Activated naive CD4-positive, alpha-beta T cell treated with anti-CD3 and anti-CD28 coated beads, Interleukin-2, amount 10 ng/mL, durations not matched to agents 7 days and 5 days (primary cell): Measurements from ENCODE around the gene MDGA2.

Experiments used
- CTCF ChIA-PET: fragments of 350-600 bp; sonication (Branson Sonifier 250); formaldehyde crosslinking; loops from one replicate; lab custom pipeline; 2021; ENCODE audit warnings: antibody characterized with exemption; lab: Charles Lee
- DNase-seq: peaks from one replicate; pipeline ENCODE4 v3.0.0-alpha.2; 2020
- H3K27ac Mint-ChIP-seq: one replicate; pipeline ENCODE4 v1.8.0; 2021; ENCODE audit warnings: mild to moderate bottlenecking, moderate library complexity, mixed read lengths
- H3K27me3 Mint-ChIP-seq: one replicate; pipeline ENCODE4 v1.8.0; 2021; ENCODE audit warnings: mild to moderate bottlenecking, mixed read lengths
- H3K36me3 Mint-ChIP-seq: one replicate; pipeline ENCODE4 v1.8.0; 2021; ENCODE audit warnings: mixed read lengths
- H3K4me1 Mint-ChIP-seq: one replicate; pipeline ENCODE4 v1.8.0; 2021; ENCODE audit warnings: mixed read lengths
- H3K4me3 Mint-ChIP-seq: one replicate; pipeline ENCODE4 v1.8.0; 2021; ENCODE audit warnings: mild to moderate bottlenecking, moderate library complexity, mixed read lengths
- H3K9me3 Mint-ChIP-seq: one replicate; pipeline ENCODE4 v1.8.0; 2021; ENCODE audit warnings: mixed read lengths

MDGA2 gene

DNA sequence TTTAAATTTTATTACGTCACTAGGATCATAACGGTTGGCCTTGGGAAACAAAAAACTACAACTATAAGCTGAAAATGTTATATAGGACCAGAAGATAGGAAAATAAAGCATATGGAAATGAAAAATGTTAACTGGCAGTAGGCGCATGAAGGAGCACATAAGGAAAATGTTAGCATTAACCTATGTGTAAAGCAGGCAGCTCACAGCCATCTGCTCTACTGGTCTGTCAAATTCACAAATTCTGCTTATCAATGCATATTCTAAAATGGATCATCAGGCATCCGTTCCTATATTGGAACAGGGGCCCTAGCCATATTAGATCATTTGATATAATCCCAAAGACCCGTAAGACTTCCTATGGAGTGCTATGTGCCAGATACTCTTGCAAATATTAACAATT lies 263.9 kb downstream of the MDGA2 start:
- Mint-ChIP-seq H3K9me3 (peaks cover 3% of the 10 kb centered on the region), H3K27me3 (no peaks in the 10 kb centered on the region), H3K4me1 (no peaks in the 10 kb centered on the region), H3K4me3 (no peak overlapping the region), H3K36me3 (no peaks in the 10 kb centered on the region), H3K27ac (no peak overlapping the region)
- CTCF ChIA-PET, result no interaction called here
- no peak for DNase-seq

DNA sequence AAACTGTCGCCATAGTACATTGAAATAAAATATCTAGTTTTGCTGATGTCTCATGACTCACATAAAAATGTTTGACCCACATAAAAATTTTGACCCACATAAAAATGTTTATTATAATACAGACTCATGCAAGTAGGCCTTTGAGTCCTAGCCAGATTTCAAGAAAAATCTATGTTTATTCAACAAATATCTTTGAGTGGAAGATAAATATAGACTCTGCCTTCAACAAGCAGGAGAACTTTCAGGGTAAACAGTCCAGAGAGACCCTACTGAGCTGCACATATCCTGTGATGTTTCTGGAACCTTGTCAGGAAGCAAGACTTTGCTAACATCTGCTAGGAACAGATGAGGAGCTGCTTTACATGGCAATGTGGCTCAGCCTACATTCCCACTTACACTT lies 283.1 kb downstream of the MDGA2 start:
- DNase-seq, result no peak
- no peak overlapping the region for H3K27ac Mint-ChIP-seq
- no peaks in the 10 kb centered on the region for H3K4me1 Mint-ChIP-seq
- CTCF ChIA-PET, result no interaction called here
- H3K36me3 Mint-ChIP-seq, result no peaks in the 10 kb centered on the region
- H3K4me3 Mint-ChIP-seq, result no peak overlapping the region
- peaks cover 4% of the 10 kb centered on the region for H3K9me3 Mint-ChIP-seq
- H3K27me3 Mint-ChIP-seq, result no peaks in the 10 kb centered on the region

GRCh38 chr14:47390831-47391504 lies 284.4 kb downstream of the MDGA2 start:
- Mint-ChIP-seq H3K27ac (no peak overlapping the region), H3K27me3 (no peaks in the 10 kb centered on the region), H3K4me1 (no peaks in the 10 kb centered on the region), H3K36me3 (no peaks in the 10 kb centered on the region), H3K4me3 (no peak overlapping the region), H3K9me3 (peaks cover 4% of the 10 kb centered on the region)
- CTCF ChIA-PET, result no interaction called here
- DNase-seq, result no peak

DNA sequence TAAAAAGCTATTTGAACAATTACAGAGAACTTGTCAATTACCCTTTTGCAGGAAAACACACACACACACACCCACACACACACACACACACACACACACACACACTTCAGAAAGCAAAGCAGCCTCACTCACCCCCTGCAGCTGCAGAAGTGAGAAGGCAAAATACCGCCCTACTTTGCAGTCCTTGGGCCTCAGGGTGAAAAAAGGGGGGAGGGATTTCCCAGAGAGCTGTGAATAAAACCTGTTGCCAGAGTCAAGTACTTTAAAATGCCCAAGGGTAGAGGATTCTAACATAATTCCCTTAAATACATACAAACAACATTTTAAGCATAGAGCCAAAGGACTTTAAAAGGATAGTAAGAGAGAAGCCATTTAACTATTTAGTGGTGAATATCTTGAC lies 285.9 kb downstream of the MDGA2 start:
- H3K9me3 Mint-ChIP-seq, result peaks cover 4% of the 10 kb centered on the region
- CTCF ChIA-PET, result no interaction called here
- no peak overlapping the region for H3K27ac Mint-ChIP-seq
- no peaks in the 10 kb centered on the region for H3K36me3 Mint-ChIP-seq
- H3K4me3 Mint-ChIP-seq, result no peak overlapping the region
- H3K27me3 Mint-ChIP-seq, result no peaks in the 10 kb centered on the region
- no peaks in the 10 kb centered on the region for H3K4me1 Mint-ChIP-seq
- DNase-seq, result no peak

- Mint-ChIP-seq H3K4me3 (no peak overlapping the region), H3K36me3 (no peaks in the 10 kb centered on the region), H3K4me1 (no peaks in the 10 kb centered on the region), H3K27ac (no peak overlapping the region), H3K27me3 (no peaks in the 10 kb centered on the region), H3K9me3 (no peaks in the 10 kb centered on the region)
- CTCF ChIA-PET, result no interaction called here
- no peak for DNase-seq
Observed at GRCh38 chr14:47366006-47366405, 309.4 kb downstream of the MDGA2 start.

GRCh38 chr14:47365233-47365632 lies 310.2 kb downstream of the MDGA2 start:
- CTCF ChIA-PET, result no interaction called here
- H3K4me3 Mint-ChIP-seq, result no peak overlapping the region
- no peaks in the 10 kb centered on the region for H3K4me1 Mint-ChIP-seq

GRCh38 chr14:47353186-47353585 lies 322.2 kb downstream of the MDGA2 start:
- CTCF ChIA-PET, result no interaction called here
- Mint-ChIP-seq H3K4me3 (no peak overlapping the region), H3K27ac (no peak overlapping the region), H3K4me1 (no peaks in the 10 kb centered on the region), H3K9me3 (peaks cover 30% of the 10 kb centered on the region), H3K36me3 (no peaks in the 10 kb centered on the region), H3K27me3 (no peaks in the 10 kb centered on the region)
- DNase-seq, result no peak

More at GRCh38 chr14:47365233-47365632, 310.2 kb downstream of the MDGA2 start:
- no peaks in the 10 kb centered on the region for H3K27me3 Mint-ChIP-seq
- no peaks in the 10 kb centered on the region for H3K36me3 Mint-ChIP-seq
- no peaks in the 10 kb centered on the region for H3K9me3 Mint-ChIP-seq
- no peak overlapping the region for H3K27ac Mint-ChIP-seq
- no peak for DNase-seq

DNA sequence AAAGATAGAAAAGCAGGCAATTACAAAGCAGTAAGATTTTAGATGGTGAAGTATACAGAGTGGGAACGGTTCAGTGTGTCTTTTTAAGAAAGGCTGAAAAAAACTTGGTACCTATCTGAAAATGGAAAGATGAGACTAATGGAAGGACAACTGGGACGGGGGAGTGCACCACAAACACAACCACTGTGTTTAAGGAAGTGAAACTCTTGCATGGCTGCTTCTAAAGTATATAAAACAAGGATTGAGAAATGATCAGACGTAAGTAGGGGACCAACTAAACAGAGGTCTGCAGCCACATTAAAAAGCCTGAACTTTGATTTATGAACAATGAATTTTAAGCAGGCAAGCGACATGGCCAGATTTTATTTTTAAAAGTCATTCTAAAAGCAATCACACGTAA lies 328.6 kb downstream of the MDGA2 start:
- no peaks in the 10 kb centered on the region for H3K4me1 Mint-ChIP-seq
- H3K9me3 Mint-ChIP-seq, result no peaks in the 10 kb centered on the region
- no peak overlapping the region for H3K27ac Mint-ChIP-seq
- CTCF ChIA-PET, result no interaction called here
- H3K27me3 Mint-ChIP-seq, result no peaks in the 10 kb centered on the region
- no peak for DNase-seq
- H3K4me3 Mint-ChIP-seq, result no peak overlapping the region
- no peaks in the 10 kb centered on the region for H3K36me3 Mint-ChIP-seq

GRCh38 chr14:47345016-47345415 lies 330.4 kb downstream of the MDGA2 start:
- Mint-ChIP-seq H3K27me3 (no peaks in the 10 kb centered on the region), H3K9me3 (no peaks in the 10 kb centered on the region), H3K4me1 (no peaks in the 10 kb centered on the region), H3K27ac (no peak overlapping the region), H3K36me3 (no peaks in the 10 kb centered on the region), H3K4me3 (no peak overlapping the region)
- no peak for DNase-seq
- CTCF ChIA-PET, result no interaction called here

DNA sequence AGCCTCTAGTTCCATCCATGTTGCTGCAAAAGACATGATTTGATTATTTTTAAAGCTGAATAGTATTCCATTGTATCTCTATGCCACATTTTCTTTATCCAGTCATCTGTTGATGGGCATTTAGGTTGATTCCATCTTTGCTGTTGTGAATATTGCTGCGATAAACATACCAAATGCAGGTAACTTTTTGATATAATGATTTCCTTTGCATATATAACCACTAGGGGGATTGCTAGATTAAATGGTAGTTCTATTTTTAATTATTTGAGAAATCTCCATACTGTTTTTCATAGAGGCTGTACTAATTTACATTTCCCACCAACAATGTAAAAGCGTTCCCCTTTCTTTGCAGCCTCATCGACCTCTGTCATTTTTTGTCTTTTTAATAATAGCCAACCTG lies 342.5 kb downstream of the MDGA2 start:
- Mint-ChIP-seq H3K27me3 (no peaks in the 10 kb centered on the region), H3K4me1 (no peaks in the 10 kb centered on the region), H3K36me3 (no peaks in the 10 kb centered on the region), H3K9me3 (no peaks in the 10 kb centered on the region), H3K4me3 (no peak overlapping the region), H3K27ac (no peak overlapping the region)
- DNase-seq, result no peak
- CTCF ChIA-PET, result no interaction called here

DNA sequence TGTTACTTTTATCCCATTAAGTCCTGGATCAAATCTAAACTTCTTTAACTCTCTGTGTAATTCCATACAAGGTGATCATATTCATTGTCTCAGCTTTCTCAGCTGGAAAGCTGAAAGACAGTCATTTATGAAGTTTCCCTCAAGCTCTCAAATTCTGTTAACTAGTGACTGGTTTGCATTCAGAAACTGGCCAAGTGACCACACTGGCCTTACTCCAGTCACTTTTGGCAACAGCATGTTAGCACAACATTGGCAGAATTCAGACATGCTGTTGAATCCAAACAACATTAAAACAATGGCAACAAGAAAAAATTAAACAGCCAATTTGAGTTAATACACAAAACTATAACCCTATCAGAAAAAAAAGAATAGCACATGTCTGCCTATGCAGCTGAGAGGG lies 343.3 kb downstream of the MDGA2 start:
- CTCF ChIA-PET, result no interaction called here
- H3K27ac Mint-ChIP-seq, result no peak overlapping the region
- no peak overlapping the region for H3K4me3 Mint-ChIP-seq
- H3K4me1 Mint-ChIP-seq, result no peaks in the 10 kb centered on the region
- no peaks in the 10 kb centered on the region for H3K9me3 Mint-ChIP-seq
- no peaks in the 10 kb centered on the region for H3K27me3 Mint-ChIP-seq
- H3K36me3 Mint-ChIP-seq, result no peaks in the 10 kb centered on the region
- no peak for DNase-seq

- Mint-ChIP-seq H3K4me1 (no peaks in the 10 kb centered on the region), H3K27ac (no peak overlapping the region), H3K4me3 (no peak overlapping the region)
Observed at GRCh38 chr14:47328376-47328775, 347.0 kb downstream of the MDGA2 start.

GRCh38 chr14:47327336-47327735 lies 348.1 kb downstream of the MDGA2 start:
- no peaks in the 10 kb centered on the region for H3K9me3 Mint-ChIP-seq
- no peak overlapping the region for H3K4me3 Mint-ChIP-seq
- no peaks in the 10 kb centered on the region for H3K4me1 Mint-ChIP-seq
- CTCF ChIA-PET, result no interaction called here
- no peak overlapping the region for H3K27ac Mint-ChIP-seq
- no peaks in the 10 kb centered on the region for H3K36me3 Mint-ChIP-seq
- no peaks in the 10 kb centered on the region for H3K27me3 Mint-ChIP-seq
- DNase-seq, result no peak

More at GRCh38 chr14:47328376-47328775, 347.0 kb downstream of the MDGA2 start:
- no peaks in the 10 kb centered on the region for H3K36me3 Mint-ChIP-seq
- no peak for DNase-seq
- CTCF ChIA-PET, result no interaction called here
- H3K9me3 Mint-ChIP-seq, result no peaks in the 10 kb centered on the region
- H3K27me3 Mint-ChIP-seq, result no peaks in the 10 kb centered on the region

DNA sequence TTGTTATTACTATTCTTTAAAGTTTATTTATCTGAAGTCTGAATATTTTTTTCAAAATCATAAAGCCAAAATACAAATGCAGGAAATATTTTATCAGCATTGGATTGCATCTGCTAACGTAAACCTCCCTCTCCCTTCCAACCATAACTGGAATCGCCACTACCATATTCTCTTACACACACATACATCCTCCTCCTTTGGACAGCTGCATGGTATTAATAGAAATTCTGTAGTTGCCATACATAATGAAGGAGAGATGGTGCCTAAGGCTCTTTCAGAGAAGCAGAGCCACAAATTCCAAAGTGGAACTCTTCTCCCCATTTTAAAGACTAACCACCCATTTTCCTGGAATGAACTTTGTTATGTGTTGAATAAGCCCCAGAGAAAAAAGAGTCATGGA lies 352.7 kb downstream of the MDGA2 start:
- Mint-ChIP-seq H3K4me1 (no peaks in the 10 kb centered on the region), H3K4me3 (no peak overlapping the region), H3K9me3 (peaks cover 3% of the 10 kb centered on the region), H3K27ac (no peak overlapping the region), H3K27me3 (no peaks in the 10 kb centered on the region), H3K36me3 (no peaks in the 10 kb centered on the region)
- no peak for DNase-seq
- CTCF ChIA-PET, result no interaction called here

- no peak overlapping the region for H3K27ac Mint-ChIP-seq
- H3K36me3 Mint-ChIP-seq, result no peaks in the 10 kb centered on the region
- DNase-seq, result no peak
- H3K4me3 Mint-ChIP-seq, result no peak overlapping the region
- H3K9me3 Mint-ChIP-seq, result no peaks in the 10 kb centered on the region
- no peaks in the 10 kb centered on the region for H3K4me1 Mint-ChIP-seq
- H3K27me3 Mint-ChIP-seq, result no peaks in the 10 kb centered on the region
- CTCF ChIA-PET, result no interaction called here
Observed at GRCh38 chr14:47302121-47302520, 373.3 kb downstream of the MDGA2 start.

DNA sequence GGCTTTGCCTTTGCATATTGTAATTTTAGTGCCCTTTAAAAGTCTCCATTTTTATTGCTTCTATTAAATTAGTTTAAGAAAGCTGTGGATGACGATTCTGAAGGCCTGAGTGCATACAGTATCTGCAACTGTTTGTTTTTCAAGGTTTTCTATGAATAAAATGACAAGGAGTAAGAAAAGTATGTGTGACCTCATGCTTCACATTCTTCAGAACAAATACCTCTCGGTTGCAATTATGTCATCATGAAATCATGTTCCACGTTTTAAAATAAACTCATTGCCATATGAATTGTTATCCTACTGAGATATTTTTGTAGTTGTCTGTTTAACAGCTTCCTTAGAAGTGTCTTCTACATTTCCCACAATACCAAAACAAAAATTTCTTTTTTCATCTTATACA lies 374.6 kb downstream of the MDGA2 start:
- H3K4me1 Mint-ChIP-seq, result no peaks in the 10 kb centered on the region
- no peaks in the 10 kb centered on the region for H3K27me3 Mint-ChIP-seq
- H3K9me3 Mint-ChIP-seq, result no peaks in the 10 kb centered on the region
- H3K4me3 Mint-ChIP-seq, result no peak overlapping the region
- H3K36me3 Mint-ChIP-seq, result no peaks in the 10 kb centered on the region
- H3K27ac Mint-ChIP-seq, result no peak overlapping the region
- CTCF ChIA-PET, result no interaction called here
- no peak for DNase-seq
